Activated CD8-positive, alpha-beta T cell treated with anti-CD3 and anti-CD28 coated beads for 36 hours (primary cell): ENCODE measurements around the gene TCF19. TPM values are rescaled to one million over a fixed set of nuclear protein-coding genes. Genes with fewer than 3 reads are reported as not detected.

Experiments used
- ATAC-seq: fragments of 200-7000 bp; cut with Tn5 transposase; one replicate; pipeline ENCODE4 v1.10.0; 2021; ENCODE audit warnings: mild to moderate bottlenecking, moderate library complexity
- CTCF ChIA-PET: fragments of 350-600 bp; sonication (Branson Sonifier 250); formaldehyde crosslinking; loops from one replicate; lab custom pipeline; 2021; ENCODE audit warnings: antibody characterized with exemption; lab: Charles Lee
- POLR2A ChIA-PET: fragments of 350-600 bp; sonication (Branson Sonifier 250); formaldehyde crosslinking; loops from one replicate; lab custom pipeline; 2021; ENCODE audit warnings: antibody characterized with exemption; lab: Charles Lee
- DNase-seq: peaks from one replicate; pipeline ENCODE4 v3.0.0-alpha.2; 2020
- H3K27ac Mint-ChIP-seq: one replicate; pipeline ENCODE4 v1.8.0; 2021; ENCODE audit warnings: mild to moderate bottlenecking, mixed read lengths
- H3K27me3 Mint-ChIP-seq: one replicate; pipeline ENCODE4 v1.8.0; 2021; ENCODE audit warnings: mixed read lengths
- H3K36me3 Mint-ChIP-seq: one replicate; pipeline ENCODE4 v1.8.0; 2021; ENCODE audit warnings: low read depth, mixed read lengths
- H3K4me1 Mint-ChIP-seq: one replicate; pipeline ENCODE4 v1.8.0; 2021; ENCODE audit warnings: low read depth, mixed read lengths
- H3K4me3 Mint-ChIP-seq: one replicate; pipeline ENCODE4 v1.8.0; 2021; ENCODE audit warnings: mild to moderate bottlenecking, moderate library complexity, mixed read lengths
- H3K9me3 Mint-ChIP-seq: one replicate; pipeline ENCODE4 v1.8.0; 2021; ENCODE audit warnings: mixed read lengths
- intact Hi-C: fragments of 100-400 bp; cut with micrococcal nuclease; formaldehyde crosslinking; loops from one replicate; pipeline ENCODE4 v1.10.0; 2022
- total RNA-seq, 2 experiments: library from RNA; stranded (reverse); gene quantifications; one replicate each; pipeline ENCODE4 v1.2.3, GENCODE V29; 2021
- TF ChIP-seq, protein P1 (sequence below): fragments of 200-600 bp; IDR thresholded peaks from one replicate; pipeline ENCODE4 v1.8.0; 2022; ENCODE audit warnings: antibody characterized with exemption, mild to moderate bottlenecking

TCF19 gene
- total RNA-seq, 2 experiments from 2014 or later = 91.9 to 92.9 TPM

DNA sequence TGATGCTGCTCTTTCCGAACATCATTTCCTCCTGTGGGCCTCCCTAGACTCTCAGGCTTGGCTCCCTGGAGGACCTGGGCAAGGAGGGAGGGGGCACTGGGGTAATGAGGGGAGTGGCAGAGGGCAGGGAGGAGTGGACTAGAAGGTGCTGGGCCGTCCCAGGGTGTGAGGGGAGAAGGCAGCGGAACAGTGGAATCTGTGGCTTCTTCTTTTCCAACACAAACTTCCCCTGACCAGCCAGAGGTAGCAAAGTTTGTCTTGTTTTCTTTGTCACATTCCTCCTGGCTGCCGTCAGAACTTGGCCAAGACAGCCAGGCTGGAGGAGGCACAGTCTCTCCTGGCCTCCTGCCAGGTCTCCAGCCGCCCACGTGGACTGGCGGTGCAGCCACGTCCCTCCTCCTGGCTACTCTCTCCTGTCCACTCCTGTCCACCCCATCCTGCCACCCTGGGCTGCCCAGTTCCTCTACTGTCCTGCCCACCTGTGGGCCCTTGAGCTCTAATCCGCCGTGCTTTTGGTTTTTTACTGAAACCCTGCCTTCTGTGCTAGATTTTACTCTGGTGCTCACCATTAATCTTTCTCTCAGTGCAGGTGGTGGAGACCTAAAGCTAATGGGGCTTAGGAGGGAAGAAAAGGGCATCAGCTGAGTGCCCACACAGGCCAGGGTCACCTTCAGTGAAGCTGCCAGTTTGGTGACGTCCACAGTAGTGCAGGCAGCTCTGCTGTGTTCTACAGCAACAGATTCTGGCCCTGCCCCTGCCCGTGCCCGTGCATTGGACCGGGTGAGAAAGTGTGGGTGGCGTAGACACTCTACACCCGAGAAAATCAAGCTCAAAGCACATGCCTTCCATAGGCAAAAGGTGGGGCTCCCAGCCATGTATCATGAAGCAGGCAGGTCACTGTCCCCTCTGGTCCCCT lies 35.3 kb upstream of the TCF19 start:
- H3K9me3 Mint-ChIP-seq = no peaks in the 10 kb centered on the region
- intact Hi-C loops = no loop called here

DNA sequence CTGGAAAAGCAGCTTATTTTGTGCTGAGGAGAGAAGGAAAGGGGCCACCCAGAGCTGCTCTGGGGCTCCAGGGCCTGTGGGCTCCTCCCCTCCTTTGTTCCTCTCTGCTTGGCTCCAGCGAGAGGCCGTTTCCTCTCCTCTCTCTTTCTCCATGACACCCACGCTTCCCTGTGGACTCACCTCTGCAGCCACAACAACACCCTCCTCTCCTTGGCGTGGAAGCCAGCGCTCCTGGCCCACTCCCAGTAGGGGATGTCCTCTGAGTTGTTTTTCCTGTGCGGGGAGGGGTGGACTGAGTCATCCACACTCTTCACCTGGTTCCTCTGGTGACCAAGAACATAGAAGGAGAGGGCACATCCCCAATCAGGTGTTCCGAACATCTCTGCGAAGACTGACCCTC lies 33.2 kb upstream of the TCF19 start:
- intact Hi-C loops = no loop called here
- Mint-ChIP-seq H3K4me3 (no peak overlapping the region), H3K27ac (no peak overlapping the region), H3K4me1 (peaks cover 2% of the 10 kb centered on the region), H3K36me3 (no peaks in the 10 kb centered on the region), H3K9me3 (no peaks in the 10 kb centered on the region), H3K27me3 (peaks cover 2% of the 10 kb centered on the region)
- ChIA-PET CTCF (interaction anchor here (1.1 to 2.1 kb wide), 3 partner anchors 8 to 56 kb away, joined by 3 to 4 read pairs (median 4); no protein-coding TSS in a partner anchor), POLR2A (no interaction called here)
- no peak for ATAC-seq
- DNase-seq = no peak
- TF ChIP-seq, protein P1, sequence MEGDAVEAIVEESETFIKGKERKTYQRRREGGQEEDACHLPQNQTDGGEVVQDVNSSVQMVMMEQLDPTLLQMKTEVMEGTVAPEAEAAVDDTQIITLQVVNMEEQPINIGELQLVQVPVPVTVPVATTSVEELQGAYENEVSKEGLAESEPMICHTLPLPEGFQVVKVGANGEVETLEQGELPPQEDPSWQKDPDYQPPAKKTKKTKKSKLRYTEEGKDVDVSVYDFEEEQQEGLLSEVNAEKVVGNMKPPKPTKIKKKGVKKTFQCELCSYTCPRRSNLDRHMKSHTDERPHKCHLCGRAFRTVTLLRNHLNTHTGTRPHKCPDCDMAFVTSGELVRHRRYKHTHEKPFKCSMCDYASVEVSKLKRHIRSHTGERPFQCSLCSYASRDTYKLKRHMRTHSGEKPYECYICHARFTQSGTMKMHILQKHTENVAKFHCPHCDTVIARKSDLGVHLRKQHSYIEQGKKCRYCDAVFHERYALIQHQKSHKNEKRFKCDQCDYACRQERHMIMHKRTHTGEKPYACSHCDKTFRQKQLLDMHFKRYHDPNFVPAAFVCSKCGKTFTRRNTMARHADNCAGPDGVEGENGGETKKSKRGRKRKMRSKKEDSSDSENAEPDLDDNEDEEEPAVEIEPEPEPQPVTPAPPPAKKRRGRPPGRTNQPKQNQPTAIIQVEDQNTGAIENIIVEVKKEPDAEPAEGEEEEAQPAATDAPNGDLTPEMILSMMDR = no peak

More for the DNA sequence above, 35.3 kb upstream of the TCF19 start:
- TF ChIP-seq, protein P1 = no peak
- Mint-ChIP-seq H3K27me3 (no peaks in the 10 kb centered on the region), H3K36me3 (no peaks in the 10 kb centered on the region), H3K4me3 (no peak overlapping the region), H3K27ac (no peak overlapping the region), H3K4me1 (no peaks in the 10 kb centered on the region)
- CTCF ChIA-PET = interaction anchor here (1.7 kb wide), 1 partner anchor 10 kb away, joined by 4 read pairs; no protein-coding TSS in a partner anchor
- no peak for ATAC-seq
- no peak for DNase-seq
- POLR2A ChIA-PET = interaction anchor here (0.6 kb wide), 1 partner anchor 473 kb away, joined by 4 read pairs; no protein-coding TSS in a partner anchor

DNA sequence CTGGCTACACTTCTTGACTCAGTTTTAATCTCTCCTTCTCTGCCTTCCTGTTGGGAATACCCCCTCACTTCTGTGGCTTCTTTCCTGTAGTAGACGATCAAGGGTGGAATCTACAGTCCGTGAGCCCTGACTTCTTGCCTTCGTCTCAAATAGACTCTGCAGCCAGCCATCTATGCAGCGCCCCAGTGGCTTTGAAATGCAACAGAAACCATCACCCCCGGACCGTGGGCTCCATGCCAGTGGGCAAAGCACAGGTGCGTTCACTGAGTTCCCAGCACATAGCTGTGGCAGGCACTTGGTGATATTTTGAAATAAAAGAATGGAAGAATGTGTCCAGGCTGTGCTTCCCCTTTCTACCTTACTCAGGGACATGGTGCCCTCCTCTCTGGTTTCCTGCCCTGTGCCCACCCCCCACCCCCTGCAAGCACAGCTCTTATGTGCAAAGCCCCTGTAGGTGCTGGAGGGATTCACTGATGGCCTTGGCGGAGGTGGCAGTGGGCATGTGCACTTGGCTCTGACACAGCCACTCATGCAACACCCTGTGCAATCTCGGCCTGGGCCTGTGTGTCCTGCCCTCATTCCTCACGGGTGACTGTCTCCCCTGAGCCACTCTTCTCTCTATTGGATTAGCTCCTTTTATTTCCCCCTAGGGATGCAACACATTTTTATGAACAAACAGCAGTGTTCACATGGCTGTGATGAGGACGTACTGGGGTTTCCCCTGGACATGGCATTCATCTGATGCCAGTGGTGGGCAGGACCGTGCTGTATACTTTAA lies 32.6 kb upstream of the TCF19 start:
- POLR2A ChIA-PET = no interaction called here
- H3K36me3 Mint-ChIP-seq = no peaks in the 10 kb centered on the region
- H3K27ac Mint-ChIP-seq = no peak overlapping the region
- CTCF ChIA-PET = interaction anchor here (0.6 to 2.1 kb wide), 3 partner anchors 10 to 582 kb away, joined by 3 to 4 read pairs (median 3); no protein-coding TSS in a partner anchor
- intact Hi-C loops = no loop called here
- no peak for ATAC-seq
- H3K9me3 Mint-ChIP-seq = no peaks in the 10 kb centered on the region
- no peak overlapping the region for H3K4me3 Mint-ChIP-seq
- peaks cover 2% of the 10 kb centered on the region for H3K27me3 Mint-ChIP-seq
- no peak for DNase-seq
- peaks cover 2% of the 10 kb centered on the region for H3K4me1 Mint-ChIP-seq
- TF ChIP-seq, protein P1 = no peak

DNA sequence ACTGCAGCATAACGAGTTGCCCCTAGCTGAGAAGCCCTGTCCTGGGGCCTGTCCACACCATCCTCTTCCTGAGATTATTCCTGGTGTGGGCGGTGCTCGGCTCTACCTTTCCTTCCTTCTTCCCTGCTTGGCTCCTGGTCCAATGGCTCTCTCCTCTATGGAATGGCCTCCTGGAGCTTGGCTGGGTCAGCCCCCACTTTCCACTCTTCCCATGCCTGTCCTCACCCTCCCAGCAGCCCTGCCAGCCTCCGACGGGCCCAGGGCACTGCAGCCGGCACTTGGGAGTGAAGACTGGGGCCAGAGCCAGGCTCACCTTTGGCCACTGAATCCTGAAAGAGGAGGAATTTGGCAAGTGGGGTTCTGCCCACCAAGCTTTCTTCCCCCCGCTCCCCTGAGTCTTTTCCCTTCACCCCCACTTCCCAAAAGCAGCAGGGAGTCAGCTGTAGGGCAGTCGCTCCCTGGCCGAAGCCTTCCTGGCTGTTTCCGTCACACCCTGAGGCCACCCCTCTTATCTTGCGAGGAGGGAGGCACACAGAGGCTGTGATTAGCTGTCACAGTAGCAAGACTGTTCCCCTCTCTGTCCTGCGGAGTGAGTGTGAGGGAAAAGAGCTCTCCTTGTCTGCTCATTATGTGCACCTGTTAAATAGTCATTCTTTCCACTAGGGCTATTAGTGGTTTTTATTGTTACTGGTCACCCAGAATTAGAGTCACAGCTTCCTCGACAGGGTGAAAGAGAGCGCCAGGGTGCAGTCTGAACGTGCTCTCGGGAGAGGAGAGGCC lies 31.8 kb upstream of the TCF19 start:
- Mint-ChIP-seq H3K27me3 (peaks cover 2% of the 10 kb centered on the region), H3K36me3 (no peaks in the 10 kb centered on the region), H3K4me1 (peaks cover 2% of the 10 kb centered on the region), H3K27ac (no peak overlapping the region), H3K9me3 (no peaks in the 10 kb centered on the region), H3K4me3 (no peak overlapping the region)
- ChIA-PET CTCF (interaction anchor here (0.6 to 1.5 kb wide), 9 partner anchors 8 to 582 kb away, joined by 3 to 6 read pairs (median 3); partner anchors contain the start of gene PSORS1C2), POLR2A (no interaction called here)
- TF ChIP-seq, protein P1 = no peak
- ATAC-seq = no peak
- DNase-seq = no peak
- intact Hi-C loops = no loop called here
